GM19395 (cell line): ENCODE results near the gene NOL9.

Experiments used
- ATAC-seq: cut with Tn5 transposase; IDR thresholded peaks from one replicate; pipeline ENCODE4 v1.9.1; 2021; ENCODE audit warnings: mild to moderate bottlenecking, moderate library complexity; ENCODE audit not compliant: unreplicated experiment

NOL9 gene

DNA sequence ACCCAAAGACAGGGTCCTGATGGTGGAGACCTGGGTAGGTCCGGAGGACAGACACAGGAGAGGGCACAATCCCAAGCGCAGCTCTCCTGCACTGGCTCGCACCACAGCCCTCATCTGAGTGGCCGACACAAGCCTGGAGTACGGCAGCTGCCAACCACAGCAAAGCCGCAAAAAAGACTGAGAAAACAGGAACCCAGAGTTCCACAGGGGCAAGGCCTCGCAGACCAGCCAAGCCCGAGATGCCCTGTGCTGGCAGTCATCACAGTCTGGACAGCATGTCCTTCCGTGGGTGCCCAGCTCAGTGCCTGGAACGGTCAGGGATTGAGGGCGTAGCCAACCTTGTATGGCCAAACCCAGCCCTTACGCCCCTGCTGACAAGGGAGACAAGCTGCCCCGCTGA, 36.9 kb upstream of the NOL9 start:
- no peak for ATAC-seq

DNA sequence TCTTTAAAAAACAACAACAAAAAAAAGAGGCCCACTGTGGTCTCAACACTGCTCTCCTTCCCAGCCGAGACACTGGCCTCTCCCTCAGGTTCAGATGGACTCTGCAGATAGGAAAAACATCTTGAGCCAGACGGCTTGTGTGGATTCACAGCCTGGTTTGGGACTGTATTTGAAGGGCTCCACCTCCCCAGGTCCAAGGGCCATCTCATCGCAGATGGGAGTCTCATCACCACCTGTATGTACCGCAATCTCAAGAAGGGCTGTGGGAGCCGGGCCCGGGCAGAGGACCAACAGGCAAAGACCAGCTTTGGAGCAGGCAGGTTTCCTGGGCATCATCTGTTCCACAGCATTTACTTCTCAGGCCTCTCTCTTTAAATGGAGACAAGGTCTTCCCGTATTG, 35.7 kb upstream of the NOL9 start:
- no peak for ATAC-seq

DNA sequence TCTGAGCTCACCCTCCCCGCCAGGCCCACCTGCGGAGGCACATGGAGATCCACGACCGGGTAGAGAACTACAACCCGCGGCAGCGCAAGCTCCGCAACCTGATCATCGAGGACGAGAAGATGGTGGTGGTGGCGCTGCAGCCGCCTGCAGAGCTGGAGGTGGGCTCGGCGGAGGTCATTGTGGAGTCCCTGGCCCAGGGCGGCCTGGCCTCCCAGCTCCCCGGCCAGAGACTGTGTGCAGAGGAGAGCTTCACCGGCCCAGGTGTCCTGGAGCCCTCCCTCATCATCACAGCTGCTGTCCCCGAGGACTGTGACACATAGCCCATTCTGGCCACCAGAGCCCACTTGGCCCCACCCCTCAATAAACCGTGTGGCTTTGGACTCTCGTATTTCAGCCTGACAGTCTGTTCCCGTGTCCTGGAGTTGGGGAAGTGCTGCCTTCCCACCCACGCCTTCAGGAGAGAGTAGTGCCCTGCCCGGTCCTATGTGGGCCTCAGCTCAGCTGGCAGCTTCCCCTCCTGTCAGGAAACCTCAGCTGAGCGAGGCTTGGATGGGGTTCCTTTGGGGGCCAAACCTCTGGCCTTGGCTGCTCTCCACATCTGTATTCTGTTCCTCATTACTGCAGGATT, 34.7 kb upstream of the NOL9 start:
- no peak for ATAC-seq

- no peak for ATAC-seq
Observed at GRCh38 chr1:6588128-6588892, 34.0 kb upstream of the NOL9 start.

GRCh38 chr1:6587261-6588005, 33.1 kb upstream of the NOL9 start:
- no peak for ATAC-seq

GRCh38 chr1:6586404-6586816, 32.1 kb upstream of the NOL9 start:
- ATAC-seq = no peak

DNA sequence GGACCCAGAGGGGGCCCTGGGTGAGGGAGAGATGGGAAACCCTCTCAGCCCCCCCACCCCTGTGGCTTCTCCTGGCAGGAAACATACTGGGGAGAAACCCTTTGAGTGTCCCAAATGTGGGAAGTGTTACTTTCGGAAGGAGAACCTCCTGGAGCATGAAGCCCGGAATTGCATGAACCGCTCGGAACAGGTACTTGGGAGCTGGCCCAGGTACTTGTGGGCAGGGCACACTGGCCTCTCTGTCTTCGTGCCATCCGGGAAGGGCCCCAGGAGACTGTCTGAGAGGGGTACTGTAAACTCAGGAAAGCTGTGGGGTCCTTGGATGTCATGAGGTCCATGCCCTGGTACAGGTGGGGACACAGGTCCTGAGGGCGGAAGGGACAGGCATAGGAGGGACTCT, 31.5 kb upstream of the NOL9 start:
- no peak for ATAC-seq

DNA sequence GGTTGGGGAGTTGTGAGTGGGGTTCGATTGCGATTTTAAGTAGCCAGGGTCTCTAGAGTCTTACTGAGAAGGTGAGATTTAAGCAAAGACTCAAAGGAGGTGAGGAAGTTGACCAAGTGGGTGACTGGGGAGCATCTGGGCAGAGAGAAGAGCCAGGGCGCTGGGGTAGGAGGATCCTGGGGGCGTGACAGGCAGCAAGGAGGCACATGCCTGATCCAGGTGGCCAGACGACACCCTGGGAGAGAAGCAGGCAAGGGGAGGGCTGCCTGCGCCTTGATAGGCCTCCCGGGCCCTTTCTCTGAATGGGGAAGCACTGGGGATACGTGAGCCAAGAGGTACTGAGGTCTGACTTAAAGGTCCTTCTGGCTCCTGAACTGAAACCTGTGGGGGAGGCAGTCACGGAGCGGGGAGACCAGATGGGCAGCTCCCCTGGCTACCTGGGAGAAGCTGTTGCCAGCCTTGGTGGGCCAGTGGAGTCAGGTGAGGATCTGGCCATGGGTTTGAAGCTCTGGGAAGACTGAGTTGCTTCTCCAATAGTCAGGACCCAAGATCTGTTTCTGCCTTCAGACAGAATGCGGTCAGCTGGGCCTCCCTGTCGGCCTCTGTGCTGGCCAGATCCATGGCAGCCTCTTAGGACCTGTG, 30.9 kb upstream of the NOL9 start:
- no peak for ATAC-seq

DNA sequence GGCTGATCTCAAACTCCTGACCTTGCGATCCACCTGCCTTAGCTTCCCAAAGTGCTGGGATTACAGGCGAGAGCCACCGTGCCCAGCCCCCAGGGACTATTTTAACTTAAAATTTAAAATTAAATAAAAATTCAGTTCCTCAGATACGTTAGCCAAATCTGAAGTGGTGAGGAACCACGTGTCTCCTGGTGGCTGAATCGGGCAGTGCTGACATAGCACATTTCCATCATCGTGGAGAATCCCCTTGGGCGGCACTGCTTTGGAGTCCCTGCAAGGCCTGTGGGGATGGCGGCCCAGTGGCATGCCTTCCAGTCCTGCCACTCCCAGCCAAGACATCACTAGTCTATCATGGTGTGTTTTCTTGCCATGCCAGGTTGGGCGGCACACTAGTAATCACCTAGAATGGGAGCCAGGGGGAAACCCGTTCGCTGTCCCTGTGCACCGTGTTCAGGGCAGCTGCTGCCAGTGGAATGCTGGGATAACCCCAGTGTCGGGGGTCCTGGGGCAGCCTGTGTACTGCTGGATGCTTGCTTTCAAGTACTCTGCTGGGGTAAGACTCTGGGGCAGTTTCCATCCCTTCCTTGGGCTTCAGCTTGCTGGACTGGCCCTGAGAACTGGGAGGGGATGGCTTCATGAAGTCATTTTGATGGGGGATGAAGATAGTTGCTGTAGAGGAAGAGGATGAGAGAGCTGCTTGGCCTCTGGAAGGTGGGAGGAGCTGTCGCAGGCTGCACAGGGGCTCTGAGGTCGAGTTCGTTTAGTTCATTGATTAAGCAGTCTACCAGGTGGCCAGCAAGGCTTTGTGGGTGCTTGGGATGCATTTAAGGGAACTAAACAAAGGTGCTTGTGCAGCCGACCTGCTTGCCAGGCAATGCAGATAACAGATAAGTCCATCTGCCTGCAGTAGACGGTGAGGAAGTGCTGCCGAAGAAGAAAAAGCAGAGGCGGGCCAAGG, 30.1 kb upstream of the NOL9 start:
- no peak for ATAC-seq

DNA sequence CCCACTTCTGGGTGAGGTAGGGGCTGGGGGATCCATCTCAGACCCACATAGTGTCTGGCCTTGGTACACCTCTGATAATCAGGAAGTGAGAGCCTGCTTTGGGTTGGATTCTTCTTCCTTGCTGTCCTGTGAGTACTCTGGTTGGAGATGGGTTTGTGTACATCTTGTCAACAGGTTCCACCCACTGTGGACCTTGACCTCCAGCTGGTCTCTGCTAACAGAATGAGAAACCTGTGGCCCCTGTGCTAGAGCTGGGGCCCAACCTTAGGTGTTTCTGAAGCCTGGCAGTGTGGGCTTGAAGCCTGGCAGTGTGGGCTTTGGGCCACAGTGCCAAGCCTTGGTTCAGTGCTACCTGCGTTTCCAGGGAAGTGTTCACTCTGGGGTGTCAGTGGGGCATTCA, 28.1 kb upstream of the NOL9 start:
- no peak for ATAC-seq

- no peak for ATAC-seq
Observed at GRCh38 chr1:6581561-6582305, 27.4 kb upstream of the NOL9 start.

DNA sequence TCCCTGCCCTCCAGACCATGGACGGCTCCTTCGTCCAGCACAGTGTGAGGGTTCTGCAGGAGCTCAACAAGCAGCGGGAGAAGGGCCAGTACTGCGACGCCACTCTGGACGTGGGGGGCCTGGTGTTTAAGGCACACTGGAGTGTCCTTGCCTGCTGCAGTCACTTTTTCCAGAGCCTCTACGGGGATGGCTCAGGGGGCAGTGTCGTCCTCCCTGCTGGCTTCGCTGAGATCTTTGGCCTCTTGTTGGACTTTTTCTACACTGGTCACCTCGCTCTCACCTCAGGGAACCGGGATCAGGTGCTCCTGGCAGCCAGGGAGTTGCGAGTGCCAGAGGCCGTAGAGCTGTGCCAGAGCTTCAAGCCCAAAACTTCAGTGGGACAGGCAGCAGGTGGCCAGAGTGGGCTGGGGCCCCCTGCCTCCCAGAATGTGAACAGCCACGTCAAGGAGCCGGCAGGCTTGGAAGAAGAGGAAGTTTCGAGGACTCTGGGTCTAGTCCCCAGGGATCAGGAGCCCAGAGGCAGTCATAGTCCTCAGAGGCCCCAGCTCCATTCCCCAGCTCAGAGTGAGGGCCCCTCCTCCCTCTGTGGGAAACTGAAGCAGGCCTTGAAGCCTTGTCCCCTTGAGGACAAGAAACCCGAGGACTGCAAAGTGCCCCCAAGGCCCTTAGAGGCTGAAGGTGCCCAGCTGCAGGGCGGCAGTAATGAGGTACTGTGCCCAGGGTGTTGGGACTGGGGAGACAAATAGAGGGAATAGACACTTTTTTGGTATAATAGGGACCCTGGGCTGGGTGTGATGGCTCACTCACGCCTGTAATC, 26.5 kb upstream of the NOL9 start:
- ATAC-seq = no peak

GRCh38 chr1:6580119-6580592, 25.8 kb upstream of the NOL9 start:
- ATAC-seq = peak; percentile 27

GRCh38 chr1:6579374-6580118, 25.2 kb upstream of the NOL9 start, which contains the start of gene ZBTB48:
TSS of gene ZBTB48 (plus strand) at chr1:6579994. CDS start at chr1:6580610, 616 bp downstream.
- peak; percentile 91 for ATAC-seq

DNA sequence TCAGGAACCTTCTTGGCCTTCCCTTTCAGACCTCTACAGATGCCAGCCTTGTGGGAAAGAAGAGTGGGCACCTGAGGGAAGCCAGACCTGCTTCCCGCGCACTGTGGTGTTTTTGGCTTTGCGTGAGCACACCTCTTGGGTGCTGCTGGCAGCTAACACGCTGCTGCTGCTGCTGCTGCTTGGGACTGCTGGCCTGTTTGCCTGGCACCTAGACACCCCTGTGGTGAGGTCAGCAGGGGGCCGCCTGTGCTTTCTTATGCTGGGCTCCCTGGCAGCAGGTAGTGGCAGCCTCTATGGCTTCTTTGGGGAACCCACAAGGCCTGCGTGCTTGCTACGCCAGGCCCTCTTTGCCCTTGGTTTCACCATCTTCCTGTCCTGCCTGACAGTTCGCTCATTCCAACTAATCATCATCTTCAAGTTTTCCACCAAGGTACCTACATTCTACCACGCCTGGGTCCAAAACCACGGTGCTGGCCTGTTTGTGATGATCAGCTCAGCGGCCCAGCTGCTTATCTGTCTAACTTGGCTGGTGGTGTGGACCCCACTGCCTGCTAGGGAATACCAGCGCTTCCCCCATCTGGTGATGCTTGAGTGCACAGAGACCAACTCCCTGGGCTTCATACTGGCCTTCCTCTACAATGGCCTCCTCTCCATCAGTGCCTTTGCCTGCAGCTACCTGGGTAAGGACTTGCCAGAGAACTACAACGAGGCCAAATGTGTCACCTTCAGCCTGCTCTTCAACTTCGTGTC, 24.5 kb upstream of the NOL9 start:
- no peak for ATAC-seq

- no peak for ATAC-seq
Observed at GRCh38 chr1:6577831-6578525, 23.7 kb upstream of the NOL9 start.

- no peak for ATAC-seq
Observed at GRCh38 chr1:6574818-6575217, 20.5 kb upstream of the NOL9 start.
